Measurements from ENCODE around the gene KLHL40.

The KLHL40 gene

DNA sequence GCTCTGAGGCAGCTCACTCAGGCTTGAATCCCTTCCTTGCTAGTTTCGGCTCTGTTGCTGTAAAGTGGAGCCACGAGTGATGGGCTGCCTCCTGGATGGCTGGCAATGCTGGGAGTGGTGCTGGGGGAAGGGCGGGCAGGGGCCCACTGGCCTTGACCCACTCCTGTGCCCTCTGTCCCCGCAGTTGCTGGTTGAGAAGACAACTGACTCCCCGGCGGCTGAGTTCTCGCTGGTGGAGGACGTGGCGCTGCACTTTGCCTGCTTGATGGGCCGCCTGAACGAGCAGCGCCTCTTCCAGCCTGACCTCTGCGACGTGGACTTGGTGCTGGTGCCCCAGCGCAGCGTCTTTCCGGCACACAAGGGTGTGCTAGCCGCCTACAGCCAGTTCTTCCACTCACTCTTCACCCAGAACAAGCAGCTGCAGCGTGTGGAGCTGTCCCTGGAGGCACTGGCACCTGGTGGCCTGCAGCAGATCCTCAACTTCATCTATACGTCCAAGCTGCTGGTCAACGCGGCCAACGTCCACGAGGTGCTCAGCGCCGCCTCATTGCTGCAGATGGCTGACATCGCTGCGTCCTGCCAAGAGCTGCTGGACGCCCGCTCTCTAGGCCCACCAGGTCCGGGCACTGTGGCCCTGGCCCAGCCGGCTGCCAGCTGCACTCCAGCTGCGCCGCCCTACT, 27.1 kb upstream of the KLHL40 start:
- DNase-seq: no peak

DNA sequence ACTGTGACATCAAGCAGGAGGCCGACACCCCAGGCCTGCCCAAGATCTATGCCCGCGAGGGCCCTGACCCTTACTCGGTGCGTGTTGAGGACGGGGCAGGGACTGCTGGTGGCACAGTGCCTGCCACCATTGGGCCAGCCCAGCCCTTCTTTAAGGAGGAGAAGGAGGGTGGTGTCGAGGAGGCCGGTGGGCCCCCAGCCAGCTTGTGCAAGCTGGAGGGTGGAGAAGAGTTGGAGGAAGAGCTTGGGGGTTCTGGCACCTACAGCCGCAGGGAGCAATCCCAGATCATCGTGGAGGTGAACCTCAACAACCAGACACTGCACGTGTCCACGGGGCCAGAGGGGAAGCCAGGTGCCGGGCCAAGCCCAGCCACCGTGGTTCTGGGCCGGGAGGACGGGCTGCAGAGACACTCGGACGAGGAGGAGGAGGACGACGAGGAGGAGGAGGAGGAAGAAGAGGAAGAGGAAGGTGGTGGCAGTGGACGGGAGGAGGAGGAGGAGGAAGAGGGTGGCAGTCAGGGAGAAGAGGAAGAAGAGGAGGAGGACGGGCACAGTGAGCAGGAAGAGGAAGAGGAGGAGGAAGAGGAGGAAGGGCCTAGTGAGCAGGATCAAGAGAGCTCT, 26.5 kb upstream of the KLHL40 start:
- no peak for DNase-seq

DNA sequence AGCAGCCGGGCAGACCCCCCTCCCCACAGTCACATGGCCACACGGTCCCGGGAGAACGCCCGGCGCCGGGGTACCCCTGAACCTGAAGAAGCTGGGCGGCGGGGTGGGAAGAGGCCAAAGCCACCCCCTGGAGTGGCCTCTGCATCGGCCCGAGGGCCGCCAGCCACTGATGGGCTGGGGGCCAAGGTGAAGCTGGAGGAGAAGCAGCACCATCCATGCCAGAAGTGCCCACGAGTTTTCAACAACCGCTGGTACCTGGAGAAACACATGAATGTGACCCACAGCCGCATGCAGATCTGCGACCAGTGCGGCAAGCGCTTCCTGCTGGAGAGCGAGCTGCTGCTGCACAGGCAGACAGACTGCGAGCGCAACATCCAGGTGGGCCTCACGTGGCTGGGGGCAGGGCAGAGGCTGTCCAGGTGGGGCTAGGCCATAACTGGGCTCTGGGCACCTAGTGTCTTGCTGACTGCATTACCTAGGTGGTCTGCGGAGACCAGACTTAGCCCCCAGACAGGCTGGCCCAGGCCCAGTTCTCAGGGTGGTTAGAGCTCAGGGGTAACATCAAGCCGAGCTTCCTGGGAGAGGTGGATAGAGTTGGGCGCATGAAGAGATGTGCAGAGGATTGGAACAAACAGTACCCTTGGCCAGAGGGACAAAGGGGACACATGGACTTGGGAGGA, 25.7 kb upstream of the KLHL40 start:
- DNase-seq: no peak

DNA sequence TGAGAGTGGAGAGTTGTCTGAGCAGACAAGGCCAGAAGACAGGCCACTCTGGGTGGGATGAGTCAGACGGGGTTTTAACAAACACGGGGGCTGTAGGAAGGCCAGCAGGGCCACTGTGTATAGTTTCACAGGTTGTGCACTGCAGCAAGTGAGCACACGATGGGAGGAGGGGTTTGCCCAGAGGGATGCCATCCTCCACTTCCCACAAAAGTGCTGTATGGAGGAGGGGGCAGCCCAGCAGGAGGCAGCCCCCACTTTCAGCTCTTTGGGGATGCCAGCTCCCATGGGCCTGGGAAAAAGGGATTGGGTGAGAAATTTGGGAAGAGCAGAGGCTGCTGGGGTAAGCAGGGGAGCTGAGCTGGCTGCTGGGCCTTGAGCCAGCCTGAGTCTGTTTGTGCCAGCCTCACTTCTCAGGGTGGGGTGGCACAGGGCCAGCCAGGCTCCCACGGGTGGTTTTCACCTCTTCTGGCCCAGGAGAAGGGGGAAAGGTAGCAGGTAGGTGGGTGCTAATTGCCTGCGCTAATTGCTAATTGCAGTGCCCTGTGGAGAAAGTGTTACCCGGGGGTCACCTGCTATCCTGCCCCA, 25.1 kb upstream of the KLHL40 start:
- DNase-seq: no peak

DNA sequence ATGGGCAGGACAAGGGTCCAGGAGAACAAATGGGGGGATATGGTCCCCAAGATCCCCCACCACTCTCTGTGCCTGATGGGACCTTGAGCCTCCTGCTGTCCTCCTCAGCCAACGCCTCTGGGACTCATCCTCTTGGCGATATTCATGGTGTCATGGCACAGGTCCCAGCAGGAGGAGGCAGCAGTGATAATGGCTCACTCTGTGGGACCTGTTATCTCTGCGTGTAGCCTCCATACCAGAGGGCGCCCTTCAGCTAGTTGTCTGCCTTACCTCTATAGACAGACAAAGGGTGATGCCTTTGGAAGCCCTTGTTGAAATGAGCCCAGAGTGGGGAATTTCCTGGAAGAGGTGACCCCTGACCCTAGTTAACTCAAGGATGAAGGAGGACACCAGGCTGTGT, 24.4 kb upstream of the KLHL40 start:
- no peak for DNase-seq

DNA sequence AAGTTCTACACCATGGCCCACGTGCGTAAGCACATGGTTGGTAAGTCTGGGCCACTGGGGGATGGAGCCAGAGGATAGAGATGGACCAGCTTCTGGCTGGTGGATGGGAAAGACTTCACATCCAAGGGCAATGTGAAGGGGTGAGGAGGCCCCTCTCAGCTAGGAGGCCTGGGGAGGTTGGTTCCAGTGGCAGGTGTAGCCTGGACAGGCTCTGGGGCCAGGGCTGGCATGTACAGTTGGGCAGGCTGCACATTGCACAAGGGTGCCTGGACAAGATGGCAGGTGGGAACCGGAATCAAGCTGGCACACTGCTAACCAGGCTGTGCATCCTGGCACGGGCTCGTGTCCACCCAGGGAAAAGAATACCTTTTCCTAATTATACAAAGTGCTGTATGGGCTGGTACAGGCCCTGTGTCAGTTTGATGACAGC, 23.7 kb upstream of the KLHL40 start:
- DNase-seq: no peak

DNA sequence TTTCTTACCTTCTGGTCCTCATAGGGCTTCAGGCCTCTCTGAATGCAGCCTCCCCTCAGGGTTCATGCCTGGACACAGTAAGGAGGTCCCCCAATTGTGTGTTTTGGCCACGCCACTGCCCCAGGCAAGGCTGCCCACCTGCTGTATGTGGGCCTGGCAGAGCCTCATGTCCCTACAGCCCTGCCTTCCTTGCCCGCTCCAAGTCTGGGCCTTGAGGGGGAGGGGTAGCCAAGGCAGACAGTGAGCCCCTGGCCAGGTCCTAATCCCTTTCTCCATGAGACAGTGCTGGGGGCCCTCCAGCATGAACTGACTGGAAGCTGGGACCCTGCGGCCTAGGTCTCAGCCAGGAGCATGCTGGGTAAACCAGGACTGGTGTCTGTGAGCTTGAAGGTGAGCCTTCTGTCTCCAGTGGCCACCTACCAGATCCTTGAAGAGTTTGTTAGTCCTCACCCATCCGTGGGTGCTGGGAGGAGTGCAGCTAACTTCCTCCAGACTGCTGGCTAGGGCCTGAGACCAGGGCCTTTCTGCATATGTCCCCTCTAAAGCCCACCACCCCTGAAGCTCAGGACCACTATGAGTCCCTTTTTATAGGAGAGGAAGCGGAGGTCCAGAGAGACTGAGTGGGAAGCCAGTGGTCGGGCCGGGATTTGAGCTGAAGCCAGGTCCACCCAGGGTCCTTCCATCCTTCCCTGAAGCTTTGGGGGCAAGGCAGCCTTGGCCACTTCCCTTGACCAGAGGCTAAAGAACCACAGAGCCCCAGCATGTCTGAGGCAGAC, 23.1 kb upstream of the KLHL40 start:
- DNase-seq: no peak

DNA sequence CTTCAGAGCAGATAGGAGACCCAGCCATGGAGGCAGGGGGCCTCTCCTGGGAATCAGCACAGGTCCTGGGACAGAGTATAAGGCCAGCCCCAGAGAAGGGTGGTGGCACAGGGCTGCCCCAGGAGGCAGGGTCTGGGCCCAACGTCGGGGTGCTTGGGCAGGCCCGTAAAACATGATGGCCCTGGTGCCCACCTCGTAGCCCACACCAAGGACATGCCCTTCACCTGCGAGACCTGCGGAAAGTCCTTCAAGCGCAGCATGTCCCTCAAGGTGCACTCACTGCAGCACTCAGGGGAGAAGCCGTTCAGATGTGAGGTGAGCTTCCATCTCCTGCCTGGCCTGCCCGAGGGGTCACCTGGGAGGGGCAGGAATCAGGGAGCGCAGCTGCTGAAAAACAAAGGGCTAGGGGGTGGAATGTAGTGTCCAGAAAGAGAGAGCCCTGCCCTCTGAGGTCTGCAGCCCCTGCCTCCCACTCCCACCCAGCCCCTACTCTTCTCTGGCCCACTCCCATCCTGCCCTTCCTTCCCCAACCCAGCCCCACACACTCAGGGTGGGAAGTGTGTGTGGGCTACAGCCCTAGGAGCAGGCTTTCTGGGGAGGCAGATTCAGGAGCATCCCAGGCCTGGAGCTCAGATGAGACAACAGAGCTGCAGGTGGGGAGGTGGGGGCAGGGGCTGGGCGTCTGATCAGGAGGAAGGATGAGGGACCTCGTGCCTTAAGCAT, 22.4 kb upstream of the KLHL40 start:
- DNase-seq: no peak

DNA sequence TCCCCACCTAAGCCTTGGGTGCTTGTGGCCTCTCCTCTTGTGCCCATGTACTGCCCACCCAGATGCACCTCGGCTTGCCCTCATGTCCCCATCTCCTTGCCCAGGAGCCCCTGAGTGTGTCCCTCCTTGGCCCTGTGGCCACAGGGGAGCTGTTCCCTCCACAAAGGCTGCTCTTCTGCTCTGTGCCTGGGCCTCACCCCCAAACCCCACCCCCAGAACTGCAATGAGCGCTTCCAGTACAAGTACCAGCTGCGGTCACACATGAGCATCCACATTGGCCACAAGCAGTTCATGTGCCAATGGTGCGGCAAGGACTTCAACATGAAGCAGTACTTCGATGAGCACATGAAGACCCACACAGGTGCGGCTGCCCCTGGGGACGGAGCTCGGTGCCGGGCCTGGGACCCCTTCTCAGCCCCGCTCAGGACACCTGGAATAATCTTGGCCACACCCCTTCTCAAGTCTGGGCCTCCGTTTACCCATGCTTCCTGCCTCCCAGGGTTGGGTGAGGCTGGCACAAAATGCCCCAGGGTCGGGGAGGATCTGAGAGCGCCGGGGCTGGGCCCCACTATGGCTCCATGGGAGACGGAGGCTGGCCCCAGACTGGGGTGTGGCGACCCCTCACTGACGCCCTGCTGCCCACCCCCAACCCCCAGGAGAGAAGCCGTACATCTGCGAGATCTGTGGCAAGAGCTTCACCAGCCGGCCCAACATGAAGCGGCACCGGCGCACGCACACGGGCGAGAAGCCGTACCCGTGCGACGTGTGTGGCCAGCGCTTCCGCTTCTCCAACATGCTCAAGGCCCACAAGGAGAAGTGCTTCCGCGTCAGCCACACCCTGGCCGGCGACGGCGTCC, 21.5 kb upstream of the KLHL40 start:
- no peak for DNase-seq

DNA sequence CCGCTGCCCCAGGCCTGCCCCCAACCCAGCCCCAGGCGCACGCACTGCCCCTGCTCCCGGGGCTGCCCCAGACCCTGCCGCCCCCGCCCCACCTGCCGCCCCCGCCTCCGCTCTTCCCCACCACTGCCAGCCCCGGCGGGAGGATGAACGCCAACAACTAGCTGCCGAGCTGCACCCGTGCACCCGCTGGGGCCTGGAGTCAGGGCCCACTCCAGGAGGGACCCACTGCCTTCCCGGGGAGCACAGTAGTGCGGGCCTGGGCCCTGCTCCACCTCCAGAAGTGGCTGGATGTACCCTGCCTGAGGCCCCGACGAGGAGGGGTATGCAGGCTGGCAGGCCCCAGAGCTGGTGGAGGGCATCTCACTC, 20.9 kb upstream of the KLHL40 start:
- no peak for DNase-seq

DNA sequence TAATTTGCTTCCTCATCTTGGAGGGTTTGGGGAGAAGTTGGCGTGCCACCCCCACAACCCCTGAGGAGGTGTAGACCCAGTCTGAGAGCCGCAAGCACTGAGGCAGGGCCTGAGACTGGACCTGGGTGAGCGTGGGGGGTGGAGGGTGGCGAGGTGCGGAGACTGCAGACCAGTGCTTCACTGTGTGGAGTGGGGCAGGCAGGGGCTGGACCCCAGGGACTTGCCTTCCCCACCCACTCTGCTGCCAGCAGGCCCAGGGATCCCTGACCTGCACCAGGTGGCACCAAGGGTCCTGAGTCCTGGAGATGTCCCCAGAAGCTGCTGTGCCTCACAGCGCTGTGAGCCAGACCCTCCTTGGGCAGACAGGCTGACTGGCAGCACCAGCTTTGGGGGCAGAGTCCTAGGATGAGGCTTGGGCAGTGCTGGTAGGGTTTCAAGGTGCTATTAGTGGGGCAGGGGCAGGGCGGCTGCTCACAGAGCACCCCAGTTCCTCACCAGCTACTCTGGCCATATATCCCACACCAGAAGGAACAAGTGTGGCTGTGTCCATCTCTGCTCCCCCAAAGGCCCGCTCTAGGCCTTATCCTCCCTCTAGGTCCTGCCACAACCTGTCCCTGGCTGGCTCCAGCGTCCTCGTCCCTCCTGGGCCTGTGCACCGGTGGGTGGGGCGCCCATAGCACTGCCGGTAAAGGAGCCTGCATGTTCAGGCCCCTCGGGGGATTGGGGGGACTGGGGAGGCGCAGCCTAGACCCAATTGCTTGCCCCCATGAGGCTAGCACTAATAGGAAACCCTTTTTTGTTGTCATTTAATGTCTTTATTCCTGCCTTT, 20.1 kb upstream of the KLHL40 start:
- DNase-seq: no peak

DNA sequence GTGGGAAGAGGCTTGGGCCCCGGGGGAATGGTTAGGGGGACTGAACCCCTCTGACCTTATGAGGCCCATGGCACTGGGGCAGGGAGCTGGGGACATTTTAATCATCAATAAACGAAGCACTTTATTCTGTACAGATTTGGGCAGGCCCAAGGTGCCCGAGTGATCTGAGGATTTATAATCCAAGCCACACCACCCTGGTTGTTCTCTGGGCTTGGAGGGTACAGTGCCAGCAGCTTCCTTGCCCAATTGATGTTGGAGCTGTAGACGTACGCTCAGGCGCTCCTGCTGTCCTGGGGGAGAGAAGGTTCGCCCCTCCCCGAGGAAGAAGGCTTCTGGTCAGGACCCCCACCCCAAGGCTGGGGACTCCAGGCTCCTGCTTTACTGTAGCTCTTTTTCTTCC, 19.3 kb upstream of the KLHL40 start:
- no peak for DNase-seq

DNA sequence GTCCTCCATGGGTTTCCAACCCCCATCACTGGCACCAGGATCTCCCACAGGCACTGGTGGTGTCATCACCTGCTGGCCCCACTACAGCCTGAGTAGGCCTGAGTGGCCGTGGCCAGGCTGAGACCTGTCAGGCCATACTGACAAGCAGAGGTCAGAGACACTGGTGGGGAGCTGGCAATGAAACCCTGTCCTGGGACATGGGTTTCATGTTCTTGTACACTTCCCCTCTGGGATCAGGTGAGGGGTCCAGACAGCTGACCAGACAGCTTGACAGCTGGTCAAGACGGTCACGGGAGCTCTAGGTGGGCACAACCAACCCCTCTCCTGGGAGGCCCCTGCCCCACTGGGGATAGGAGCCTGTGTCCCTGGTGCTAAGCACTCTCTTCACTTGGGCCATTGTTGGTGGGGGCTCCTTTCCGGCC, 18.7 kb upstream of the KLHL40 start:
- DNase-seq: no peak

DNA sequence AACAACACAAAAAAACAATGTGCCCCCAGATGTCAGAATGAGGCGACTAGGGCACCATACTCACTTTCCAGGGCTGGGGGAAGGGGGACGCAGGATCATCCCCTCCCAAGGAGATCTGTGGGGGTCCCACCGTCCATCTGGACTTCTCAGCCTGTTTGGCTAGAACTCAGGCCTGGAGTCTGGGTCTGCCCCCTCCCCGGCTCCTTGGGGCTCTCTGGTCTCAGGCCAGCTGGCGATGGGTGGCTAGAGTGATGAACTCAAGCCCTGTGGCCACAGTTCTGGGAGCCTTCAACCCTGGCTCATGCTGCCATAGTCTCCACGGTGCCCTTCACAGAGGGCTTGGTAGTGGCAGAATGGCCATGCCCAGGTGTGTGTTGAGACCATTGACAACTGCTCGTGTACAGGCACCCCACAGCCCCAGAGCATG, 18.2 kb upstream of the KLHL40 start:
- no peak for DNase-seq

DNA sequence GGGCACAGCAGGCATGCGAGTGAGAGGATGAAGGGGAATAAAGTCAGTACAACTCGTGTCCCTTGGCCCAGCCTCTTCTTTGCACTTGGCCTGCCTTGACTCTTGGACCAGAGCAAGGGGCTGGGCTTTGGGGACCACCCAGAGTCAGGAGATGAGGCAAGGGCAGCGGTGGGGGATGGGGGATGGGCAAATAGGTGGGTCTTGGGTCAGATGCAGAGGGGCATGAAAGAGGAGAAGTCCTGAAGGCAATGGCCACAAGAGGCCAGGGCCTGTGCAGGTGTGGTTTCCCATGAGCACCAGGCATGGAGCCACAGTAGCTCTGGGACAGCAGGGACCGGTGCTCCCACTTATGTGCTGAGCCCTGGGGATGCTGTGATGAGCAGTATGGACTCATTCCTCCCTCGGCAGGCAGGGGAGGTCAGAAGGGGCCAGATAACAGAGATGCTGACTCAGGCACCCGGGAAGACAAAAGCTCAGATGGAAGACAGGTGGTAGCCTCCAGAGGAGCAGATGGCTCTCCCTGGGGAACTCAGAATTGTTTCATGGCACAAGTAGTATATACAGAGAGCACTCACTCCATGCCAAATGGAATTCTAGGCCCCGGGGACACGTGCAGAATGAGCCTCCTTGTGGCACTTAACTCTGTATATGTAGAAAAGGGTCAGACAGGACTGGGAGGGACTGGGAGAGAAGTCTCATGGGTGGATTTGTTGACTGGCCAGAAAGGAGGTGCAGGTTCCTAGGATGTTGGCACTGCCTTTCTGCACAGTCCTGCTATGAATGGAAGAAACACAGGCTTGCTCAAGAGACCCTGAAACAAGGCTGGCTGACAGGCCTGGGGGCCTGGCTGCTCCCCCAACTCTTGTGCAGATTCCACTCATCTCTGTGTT, 17.6 kb upstream of the KLHL40 start:
- DNase-seq: no peak

DNA sequence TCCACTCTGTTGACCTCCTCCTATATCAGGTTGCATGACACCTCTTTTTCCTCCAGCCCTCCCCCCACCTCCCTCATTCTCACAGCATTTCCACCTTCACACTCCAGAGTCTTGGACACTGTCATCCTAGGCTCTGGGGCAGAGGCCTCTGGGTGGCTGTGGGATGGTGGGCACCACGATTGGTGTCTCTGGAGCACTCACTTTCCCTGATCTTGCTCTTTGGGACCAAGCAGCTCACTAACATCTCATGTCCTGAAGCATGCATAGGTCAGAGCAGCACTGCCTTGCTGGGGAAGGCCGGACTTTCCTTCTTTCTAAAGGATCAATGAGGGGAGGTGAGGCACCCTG, 16.9 kb upstream of the KLHL40 start:
- no peak for DNase-seq

DNA sequence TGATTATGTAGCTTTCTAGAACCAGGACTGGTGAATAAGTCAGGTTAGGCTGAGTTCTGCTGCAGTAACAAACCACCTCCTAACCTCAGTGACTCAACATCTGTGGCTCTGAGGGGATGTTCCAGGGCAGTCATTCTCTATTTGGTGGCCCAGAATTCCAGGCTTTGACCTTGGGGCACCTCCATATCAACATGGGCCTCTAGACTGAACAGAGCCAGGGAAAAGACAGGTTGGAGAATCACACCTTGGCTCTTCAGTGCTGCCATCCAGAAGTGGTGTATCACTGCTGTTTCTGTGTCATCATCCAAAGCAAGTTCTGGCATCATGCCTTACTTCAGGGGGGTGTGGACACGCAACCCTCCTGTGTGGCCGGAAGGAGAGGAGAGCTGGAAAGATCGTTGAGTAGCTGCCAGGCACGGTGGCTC, 16.5 kb upstream of the KLHL40 start:
- no peak for DNase-seq

DNA sequence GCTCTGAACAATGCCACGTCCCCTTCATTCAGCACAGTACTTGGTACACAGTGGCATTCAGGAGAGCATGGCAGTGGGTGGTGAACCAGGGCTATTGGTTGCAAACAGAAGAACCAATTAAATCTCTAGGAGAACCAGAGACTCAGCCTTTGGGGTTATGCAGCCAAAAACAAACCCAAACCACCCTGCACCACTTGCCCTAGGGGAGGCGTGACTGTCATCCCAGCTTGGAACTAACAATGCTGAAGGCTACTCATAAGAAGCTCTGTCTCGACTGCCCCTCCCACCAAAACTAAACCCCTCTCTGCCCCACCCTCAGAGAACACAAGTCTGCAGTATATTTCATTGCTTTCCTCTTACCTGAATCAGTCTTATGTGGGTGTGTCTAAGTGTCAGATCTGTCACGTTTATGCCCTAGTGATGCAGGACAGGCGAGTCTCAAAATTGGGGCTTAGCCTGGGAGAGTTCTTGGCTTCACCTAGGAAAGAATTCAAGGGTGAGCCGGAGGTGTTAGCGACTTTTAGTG, 15.2 kb upstream of the KLHL40 start:
- no peak for DNase-seq

DNA sequence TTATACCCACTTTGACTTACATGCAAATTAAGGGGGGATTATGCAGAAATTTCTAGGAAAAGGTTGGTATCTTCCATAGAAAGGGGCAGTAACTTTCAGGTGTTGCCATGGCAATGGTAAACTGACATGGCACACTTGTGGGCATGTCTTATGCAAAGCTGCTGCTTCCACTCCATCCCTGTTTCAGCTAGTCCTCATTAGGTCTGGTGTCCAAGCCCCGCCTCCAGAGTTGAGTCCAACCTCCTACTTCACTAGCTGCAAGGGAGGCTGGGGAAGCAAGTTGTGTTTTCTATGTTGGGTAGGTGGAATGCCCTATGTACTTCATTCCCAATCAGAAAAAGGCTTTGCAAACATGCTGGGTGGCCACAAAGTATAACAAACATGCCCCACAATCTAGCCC, 14.7 kb upstream of the KLHL40 start:
- no peak for DNase-seq
